ENCODE measurements around the gene SYCP3.

- TF ChIP-seq CTCF (IDR thresholded peaks at IDR 0.05; ENCODE audit: insufficient read depth, low read depth, low read length) (no peak), EZH2 (IDR thresholded peaks at IDR 0.05; ENCODE audit: insufficient read depth, low read length) (no peak)
These were observed 1.8 kb downstream of the SYCP3 start for GRCh38 chr12:101737476-101737875.

Measured in astrocyte (in vitro differentiated cells and primary cell).